HG02759 (cell line): ENCODE measurements around the gene CAPN2.
"Not testable (repeated sequence)": the region's sequence is repeated elsewhere in the genome, so short reads cannot be mapped to it uniquely, and the experiment has no call there.

Experiments used
- ATAC-seq: cut with Tn5 transposase; IDR thresholded peaks from one replicate; pipeline ENCODE4 v1.9.1; 2021; ENCODE audit warnings: mild to moderate bottlenecking, moderate library complexity; ENCODE audit not compliant: unreplicated experiment

Gene CAPN2

GRCh38 chr1:223716302-223716862 lies 4.0 kb downstream of the CAPN2 start:
- no peak for ATAC-seq

- ATAC-seq = no peak
Measured at GRCh38 chr1:223717123-223717522, 4.8 kb downstream of the CAPN2 start.

- no peak for ATAC-seq
Measured at GRCh38 chr1:223717695-223718363, 5.5 kb downstream of the CAPN2 start.

GRCh38 chr1:223718850-223719249 lies 6.5 kb downstream of the CAPN2 start:
- ATAC-seq = no peak

GRCh38 chr1:223720971-223721591 lies 8.7 kb downstream of the CAPN2 start:
- ATAC-seq = no peak

- no peak for ATAC-seq
Measured at GRCh38 chr1:223721658-223722607, 9.6 kb downstream of the CAPN2 start.

- ATAC-seq = no peak
Measured at GRCh38 chr1:223723351-223723904, 11.1 kb downstream of the CAPN2 start.

- ATAC-seq = no peak
Measured at GRCh38 chr1:223724376-223724775, 12.0 kb downstream of the CAPN2 start.

- no peak for ATAC-seq
Measured at GRCh38 chr1:223725578-223725977, 13.2 kb downstream of the CAPN2 start.

- peak; percentile 97 for ATAC-seq
Measured at GRCh38 chr1:223726380-223727001, 14.2 kb downstream of the CAPN2 start.

- ATAC-seq = no peak
Measured at GRCh38 chr1:223727541-223727940, 15.2 kb downstream of the CAPN2 start.

- ATAC-seq = no peak
Measured at GRCh38 chr1:223729906-223730305, 17.6 kb downstream of the CAPN2 start.

GRCh38 chr1:223730479-223731132 lies 18.3 kb downstream of the CAPN2 start:
- ATAC-seq = no peak

GRCh38 chr1:223731133-223731770 lies 18.9 kb downstream of the CAPN2 start:
- no peak for ATAC-seq

GRCh38 chr1:223732993-223733798 lies 20.9 kb downstream of the CAPN2 start:
- ATAC-seq = no peak

GRCh38 chr1:223733898-223734852 lies 21.8 kb downstream of the CAPN2 start:
- no peak for ATAC-seq

- ATAC-seq = not testable (repeated sequence)
Measured at GRCh38 chr1:223736638-223737037, 24.3 kb downstream of the CAPN2 start.

GRCh38 chr1:223737342-223737741 lies 25.0 kb downstream of the CAPN2 start:
- no peak for ATAC-seq
